HepG2 (cell line): ENCODE results near the gene ZNF74. TPM values are rescaled to one million over a fixed set of nuclear protein-coding genes. Genes with fewer than 3 reads are reported as not detected.

ENCODE experiments used
- AKAP8 ChIP-seq: sonication (generic); formaldehyde crosslinking; IDR thresholded peaks from 2 replicates; pipeline ENCODE4 v1.5.1; 2020; ENCODE audit warnings: mild to moderate bottlenecking, missing genetic modification reagents
- ATRX ChIP-seq: sonication (generic); formaldehyde crosslinking; IDR thresholded peaks from 2 replicates; pipeline ENCODE4 v1.4.0; 2020; ENCODE audit warnings: missing genetic modification reagents, borderline replicate concordance
- ETS1 ChIP-seq: sonication (generic); formaldehyde crosslinking; IDR thresholded peaks from 2 replicates; pipeline ENCODE4 v1.4.0; 2020; ENCODE audit warnings: missing genetic modification reagents
- FIP1L1 ChIP-seq: fragments of 200-400 bp; formaldehyde crosslinking; IDR thresholded peaks from 2 replicates; pipeline ENCODE4 v1.6.1; 2018; ENCODE audit warnings: low read depth, mild to moderate bottlenecking, low read length, moderate library complexity, borderline replicate concordance; ENCODE audit not compliant: insufficient read depth
- FOXA1 ChIP-seq, 2 experiments: fragments of 450-650 bp in 1 of 2; sonication (generic) in 1 of 2; formaldehyde crosslinking in 1 of 2; IDR thresholded peaks; 2 replicates each; pipeline versions ENCODE4 v1.4.0 to v1.6.1; 2016 to 2020; ENCODE audit warnings: missing genetic modification reagents in 1 of 2
- HMG20A ChIP-seq: IDR thresholded peaks from 2 replicates; pipeline ENCODE4 v1.6.1; 2016; ENCODE audit warnings: borderline replicate concordance
- HNRNPLL ChIP-seq: fragments of 200-400 bp; formaldehyde crosslinking; IDR thresholded peaks from 2 replicates; pipeline ENCODE4 v1.6.1; 2017; ENCODE audit warnings: mild to moderate bottlenecking, low read depth, low read length; ENCODE audit not compliant: poor library complexity, severe bottlenecking
- PAF1 ChIP-seq: IDR thresholded peaks from 2 replicates; pipeline ENCODE4 v1.6.1; 2016; ENCODE audit warnings: missing genetic modification reagents, missing compliant biosample characterization
- PHB2 ChIP-seq: fragments of 450-650 bp; IDR thresholded peaks from 2 replicates; pipeline ENCODE4 v1.6.1; 2018; ENCODE audit not compliant: partially characterized antibody
- THAP9 ChIP-seq: sonication (generic); formaldehyde crosslinking; IDR thresholded peaks from 2 replicates; pipeline ENCODE4; 2020; ENCODE audit warnings: missing genetic modification reagents, mild to moderate bottlenecking, borderline replicate concordance
- YY1 ChIP-seq: IDR thresholded peaks from 2 replicates; pipeline ENCODE4 v1.6.1; 2011; ENCODE audit warnings: low read length, low read depth, moderate library complexity, mild to moderate bottlenecking; ENCODE audit not compliant: insufficient read depth, insufficient replicate concordance
- ZBTB10 ChIP-seq: sonication (generic); formaldehyde crosslinking; IDR thresholded peaks from 2 replicates; pipeline ENCODE4 v1.4.0; 2020; ENCODE audit warnings: missing genetic modification reagents, borderline replicate concordance
- ZFY ChIP-seq: sonication (generic); formaldehyde crosslinking; IDR thresholded peaks from 2 replicates; pipeline ENCODE4 v1.4.0; 2020; ENCODE audit warnings: missing genetic modification reagents
- ZMYM4 ChIP-seq: sonication (generic); formaldehyde crosslinking; IDR thresholded peaks from 2 replicates; pipeline ENCODE4 v1.8.1; 2023; ENCODE audit warnings: mild to moderate bottlenecking, missing genetic modification reagents
- ZNF274 ChIP-seq: sonication (generic); formaldehyde crosslinking; IDR thresholded peaks from 2 replicates; pipeline ENCODE4 v1.5.1; 2020; ENCODE audit warnings: mild to moderate bottlenecking, missing genetic modification reagents
- ZNF350 ChIP-seq: sonication (generic); formaldehyde crosslinking; IDR thresholded peaks from 2 replicates; pipeline ENCODE4 v1.4.0; 2020; ENCODE audit warnings: mild to moderate bottlenecking, low read depth, missing genetic modification reagents, borderline replicate concordance
- ZNF720 ChIP-seq: sonication (generic); formaldehyde crosslinking; IDR thresholded peaks from 2 replicates; pipeline ENCODE4 v1.4.0; 2020; ENCODE audit warnings: missing genetic modification reagents
- ZNF839 ChIP-seq: sonication (generic); formaldehyde crosslinking; IDR thresholded peaks from 2 replicates; pipeline ENCODE4 v1.4.0; 2020; ENCODE audit warnings: missing genetic modification reagents, mild to moderate bottlenecking, borderline replicate concordance
- polyA plus RNA-seq, 8 experiments: library from polyadenylated mRNA; depleted of rRNA in 3 of 8; stranded (reverse) in 7 of 8; unstranded in 1 of 8; fragments of >200 nt; fragmentation: Illumina TruSeq in 4 of 8; extraction: Trizol in 4 of 8; gene quantifications; 2 replicates each; pipeline versions ENCODE4 v1.2.1 to v1.2.3, GENCODE V29; 2011 to 2016; ENCODE audit warnings: low read depth in 4 of 8, missing spikeins in 1 of 8, mixed read lengths in 1 of 8; ENCODE audit not compliant: insufficient read depth in 1 of 8
- total RNA-seq, 5 experiments: library from RNA; depleted of rRNA; stranded (reverse); fragments of >200 nt; fragmentation: Illumina TruSeq; extraction: Trizol; gene quantifications; 2 replicates each; pipeline ENCODE4 v1.2.3, GENCODE V29; 2016; ENCODE audit warnings: low read depth in 1 of 5
- TF ChIP-seq, protein P1 (sequence below): sonication (generic); formaldehyde crosslinking; IDR thresholded peaks from 2 replicates; pipeline ENCODE4 v1.4.0; 2020; ENCODE audit warnings: mild to moderate bottlenecking, missing genetic modification reagents

The ZNF74 gene
- total and polyA plus RNA-seq, 2 of the 13 experiments (the other 11 are each of a cell fraction or from before 2014, with no cell fraction given): 6.3 to 9.1 TPM

- TF ChIP-seq ZBTB10 (CRISPR knock-in tag) (no peak), ZFY (CRISPR knock-in tag) (0 out of 2 replicates have a peak, but pooled peaks have one; percentile 42), FIP1L1 (no peak), PHB2 (no peak), ZNF274 (CRISPR knock-in tag) (peak; percentile 64; the same call in 1 of the 2 replicates), THAP9 (CRISPR knock-in tag) (peak; percentile 24; the same call in 1 of the 2 replicates), ZNF350 (CRISPR knock-in tag) (no peak), ZNF720 (CRISPR knock-in tag) (no peak), FOXA1 (IDR thresholded peaks at IDR 0.05) (no peak), FOXA1 (CRISPR knock-in tag; IDR thresholded peaks at IDR 0.05) (no peak), ATRX (CRISPR knock-in tag) (no peak), YY1 (no peak), HNRNPLL (no peak), PAF1 (CRISPR knock-in tag) (no peak), HMG20A (CRISPR knock-in tag) (no peak), ZNF839 (CRISPR knock-in tag) (peak; percentile 34; the same call in 1 of the 2 replicates), AKAP8 (CRISPR knock-in tag) (no peak), ETS1 (CRISPR knock-in tag) (no peak), ZMYM4 (no peak)
- TF ChIP-seq, protein P1, sequence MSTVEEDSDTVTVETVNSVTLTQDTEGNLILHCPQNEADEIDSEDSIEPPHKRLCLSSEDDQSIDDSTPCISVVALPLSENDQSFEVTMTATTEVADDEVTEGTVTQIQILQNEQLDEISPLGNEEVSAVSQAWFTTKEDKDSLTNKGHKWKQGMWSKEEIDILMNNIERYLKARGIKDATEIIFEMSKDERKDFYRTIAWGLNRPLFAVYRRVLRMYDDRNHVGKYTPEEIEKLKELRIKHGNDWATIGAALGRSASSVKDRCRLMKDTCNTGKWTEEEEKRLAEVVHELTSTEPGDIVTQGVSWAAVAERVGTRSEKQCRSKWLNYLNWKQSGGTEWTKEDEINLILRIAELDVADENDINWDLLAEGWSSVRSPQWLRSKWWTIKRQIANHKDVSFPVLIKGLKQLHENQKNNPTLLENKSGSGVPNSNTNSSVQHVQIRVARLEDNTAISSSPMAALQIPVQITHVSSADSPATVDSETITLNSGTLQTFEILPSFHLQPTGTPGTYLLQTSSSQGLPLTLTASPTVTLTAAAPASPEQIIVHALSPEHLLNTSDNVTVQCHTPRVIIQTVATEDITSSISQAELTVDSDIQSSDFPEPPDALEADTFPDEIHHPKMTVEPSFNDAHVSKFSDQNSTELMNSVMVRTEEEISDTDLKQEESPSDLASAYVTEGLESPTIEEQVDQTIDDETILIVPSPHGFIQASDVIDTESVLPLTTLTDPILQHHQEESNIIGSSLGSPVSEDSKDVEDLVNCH (CRISPR knock-in tag): no peak
Measured at GRCh38 chr22:20436768-20437612, 43.0 kb downstream of the ZNF74 start (continued).
